Cardiac septum (tissue), 1 donor: ENCODE results near the gene ATP6V1F. TPM values are rescaled to one million over a fixed set of nuclear protein-coding genes. Genes with fewer than 3 reads are reported as not detected.

Experiments used
- DNase-seq: peaks from one replicate; pipeline ENCODE4 v3.0.0-alpha.2; 2020; ENCODE audit warnings: low spot score
- intact Hi-C: fragments of 100-400 bp; cut with DNase I; formaldehyde crosslinking; loops from one replicate; pipeline ENCODE4 v1.14.0; 2022
- total RNA-seq: library from RNA; stranded (reverse); fragmentation: NEBNext Ultra II Directional; extraction: Animal tissue kit (Norgen Biotek cat#: 25700); gene quantifications from one replicate; pipeline ENCODE4 v1.2.1, GENCODE V29; 2021
- donor health status: DM: no; HTN: no; CAD: no.

Gene ATP6V1F
- total RNA-seq, 1 donor from 2014 or later: 80.0 TPM

GRCh38 chr7:128865996-128866877, 3.6 kb downstream of the ATP6V1F start:
- DNase-seq: no peak
- intact Hi-C loops: loop anchor here (5.0 kb wide), 1 partner anchor 129 kb away; the partner anchor contains the start of gene CALU

GRCh38 chr7:128867241-128867640, 4.6 kb downstream of the ATP6V1F start:
- intact Hi-C loops: loop anchor here (5.0 kb wide), 1 partner anchor 130 kb away; the partner anchor contains the start of gene CALU
- no peak for DNase-seq

DNA sequence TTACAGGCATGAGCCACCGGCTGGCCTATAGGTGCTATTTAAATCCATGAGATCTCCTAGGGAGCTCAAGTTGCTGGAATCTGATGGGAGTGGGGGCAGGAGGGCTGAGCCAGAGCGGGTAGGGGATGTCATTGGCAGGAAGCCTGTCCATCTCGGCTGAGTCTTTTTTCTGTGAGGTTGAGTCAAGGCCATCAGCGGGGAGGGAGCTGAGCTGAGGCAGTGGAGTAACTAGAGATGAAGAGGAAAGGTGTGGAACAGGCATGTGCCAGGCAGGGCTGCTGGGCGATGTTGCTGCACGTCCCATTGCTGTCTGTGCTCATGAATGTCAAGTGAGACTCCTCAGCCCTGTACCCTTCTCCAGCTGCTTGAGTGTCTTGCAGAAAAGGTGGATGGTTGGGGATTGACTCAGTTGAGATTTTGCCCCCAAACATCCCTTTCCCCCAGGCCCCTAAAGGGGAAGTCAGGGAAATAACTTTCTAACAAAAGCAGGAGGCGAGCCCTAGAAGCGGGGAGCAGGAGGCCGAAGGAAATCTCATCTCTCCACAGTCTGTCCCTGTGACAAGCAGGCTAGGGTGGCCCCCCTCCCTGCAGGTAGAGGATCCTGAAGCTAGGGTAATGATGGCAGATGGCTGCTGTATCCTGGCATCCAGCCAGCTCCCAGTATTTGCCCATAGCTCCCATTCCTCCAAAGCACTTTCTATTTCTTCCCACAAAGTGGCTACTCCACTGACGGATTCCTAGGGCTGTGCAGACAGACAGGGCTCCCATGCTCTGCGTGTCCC, 5.4 kb downstream of the ATP6V1F start:
- intact Hi-C loops: loop anchor here (5.0 kb wide), 1 partner anchor 131 kb away; the partner anchor contains the start of gene CALU

GRCh38 chr7:128868624-128869137, 6.0 kb downstream of the ATP6V1F start:
- intact Hi-C loops: loop anchor here (5.0 kb wide), 1 partner anchor 131 kb away; the partner anchor contains the start of gene CALU

More for the DNA sequence above, 5.4 kb downstream of the ATP6V1F start:
- no peak for DNase-seq

GRCh38 chr7:128869138-128869943, 6.7 kb downstream of the ATP6V1F start:
- intact Hi-C loops: loop anchor here (5.0 kb wide), 1 partner anchor 132 kb away; the partner anchor contains the start of gene CALU
- DNase-seq: no peak

More at GRCh38 chr7:128868624-128869137, 6.0 kb downstream of the ATP6V1F start:
- no peak for DNase-seq

- intact Hi-C loops: loop anchor here (5.0 kb wide), 1 partner anchor 133 kb away; the partner anchor contains the start of gene CALU
- no peak for DNase-seq
Measured at GRCh38 chr7:128869944-128870285, 7.3 kb downstream of the ATP6V1F start.

DNA sequence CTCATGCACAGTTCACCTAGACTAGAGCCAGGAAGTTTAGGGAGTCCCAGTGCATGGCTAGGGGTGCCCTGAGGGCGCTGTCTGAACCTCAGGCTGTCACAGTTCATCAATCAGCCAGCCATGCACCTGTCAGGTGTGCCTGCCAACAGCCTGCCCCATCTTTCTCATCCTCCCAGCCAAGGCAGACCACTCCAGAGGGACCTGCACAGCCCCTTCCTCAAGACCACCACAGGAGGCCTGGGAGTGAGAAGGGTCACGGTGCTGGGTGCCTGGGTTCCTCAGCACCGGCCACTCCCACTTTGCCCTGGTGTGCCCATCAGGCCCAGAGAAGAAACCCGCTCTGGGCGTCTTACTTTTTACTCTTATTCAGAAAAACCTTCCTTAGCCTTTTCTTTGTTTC, 8.4 kb downstream of the ATP6V1F start:
- no peak for DNase-seq
- intact Hi-C loops: no loop called here

GRCh38 chr7:128872394-128872824, 9.8 kb downstream of the ATP6V1F start:
- intact Hi-C loops: no loop called here
- DNase-seq: no peak

- no peak for DNase-seq
- intact Hi-C loops: no loop called here
Measured at GRCh38 chr7:128873234-128873633, 10.6 kb downstream of the ATP6V1F start.

DNA sequence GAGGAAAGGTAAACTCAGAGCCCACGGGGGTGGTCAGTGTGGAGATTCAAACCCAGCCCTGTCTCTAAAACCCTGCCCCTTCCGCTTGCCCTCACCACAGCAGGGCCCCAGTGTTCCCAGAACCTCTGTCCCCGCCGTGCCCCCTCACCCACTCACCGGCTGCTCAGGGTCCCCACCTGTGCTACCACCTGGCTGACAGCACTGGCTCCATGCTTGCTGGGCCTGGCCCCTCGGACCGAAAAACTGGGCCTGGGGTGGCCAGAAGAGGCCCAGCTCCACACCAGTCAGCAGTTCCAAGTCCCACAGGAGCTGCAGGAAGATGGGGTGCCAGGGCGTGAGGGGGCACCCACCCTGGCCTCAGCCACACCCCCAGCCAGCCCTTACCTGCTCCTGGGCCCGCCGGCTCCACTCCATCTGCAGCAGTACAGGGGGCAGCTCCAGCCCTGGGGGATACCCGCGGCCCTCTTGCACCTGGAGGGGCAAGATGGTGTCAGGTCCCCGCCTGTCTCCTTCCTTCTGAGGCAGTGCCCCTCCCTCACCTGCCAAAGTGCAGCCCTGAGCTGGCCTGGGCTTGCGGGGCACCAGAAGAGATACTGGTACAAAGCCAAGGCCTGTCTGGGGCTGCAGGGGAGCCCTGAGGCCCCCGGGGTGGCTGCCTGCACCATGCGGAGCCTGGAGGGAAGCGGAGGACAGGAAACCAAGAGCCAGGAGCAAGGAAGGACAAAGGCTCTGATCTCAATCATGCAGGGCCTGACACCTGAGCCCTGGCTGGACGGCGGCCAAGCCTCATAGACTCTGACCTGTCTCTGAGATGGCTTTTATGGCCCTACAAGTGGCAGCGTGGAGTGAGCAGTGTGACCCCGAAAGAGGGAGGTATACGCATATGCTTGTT, 11.7 kb downstream of the ATP6V1F start:
- no peak for DNase-seq
- intact Hi-C loops: no loop called here

DNA sequence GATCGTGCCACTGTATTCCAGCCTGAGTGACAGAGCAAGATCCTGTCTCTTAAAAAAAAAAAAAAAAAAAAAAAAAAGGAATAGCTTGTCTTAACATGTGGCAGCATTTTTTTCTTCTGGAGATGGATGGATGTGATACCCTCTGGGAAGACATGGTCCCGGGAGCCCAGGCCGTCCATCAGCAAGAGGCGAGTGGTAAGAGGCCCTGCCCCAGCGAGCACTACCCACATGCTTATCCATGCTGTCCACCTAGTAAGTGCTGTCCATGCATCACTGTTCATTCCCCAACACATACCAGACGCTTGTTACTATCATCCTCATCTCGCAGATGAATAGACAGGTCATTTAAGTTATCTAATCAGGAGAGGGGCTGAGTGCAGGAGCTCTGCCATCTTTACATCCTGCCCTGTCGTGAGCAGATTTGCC, 12.9 kb downstream of the ATP6V1F start:
- intact Hi-C loops: no loop called here
- no peak for DNase-seq

DNA sequence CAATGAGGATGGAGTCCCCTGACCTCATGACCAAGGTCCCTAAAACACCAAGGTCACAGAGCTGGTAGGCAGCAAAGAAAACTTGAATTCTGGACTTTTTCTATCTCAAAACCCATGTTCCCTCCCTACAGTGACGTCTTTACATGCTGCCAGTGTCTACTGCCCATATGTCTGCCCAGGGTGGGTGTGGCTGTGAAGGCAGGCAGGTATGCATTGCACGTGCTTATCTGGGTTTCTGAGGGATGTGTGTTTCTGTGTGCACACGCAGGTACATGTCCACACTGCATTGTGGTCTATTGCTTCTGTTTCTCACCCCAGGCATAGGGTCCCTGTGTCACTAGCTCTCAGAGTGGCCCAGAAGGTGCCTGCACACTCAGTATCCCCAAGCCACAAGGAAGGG, 13.5 kb downstream of the ATP6V1F start:
- no peak for DNase-seq
- intact Hi-C loops: loop anchor here (2.0 kb wide), 1 partner anchor 267 kb away; no protein-coding TSS in a partner anchor

DNA sequence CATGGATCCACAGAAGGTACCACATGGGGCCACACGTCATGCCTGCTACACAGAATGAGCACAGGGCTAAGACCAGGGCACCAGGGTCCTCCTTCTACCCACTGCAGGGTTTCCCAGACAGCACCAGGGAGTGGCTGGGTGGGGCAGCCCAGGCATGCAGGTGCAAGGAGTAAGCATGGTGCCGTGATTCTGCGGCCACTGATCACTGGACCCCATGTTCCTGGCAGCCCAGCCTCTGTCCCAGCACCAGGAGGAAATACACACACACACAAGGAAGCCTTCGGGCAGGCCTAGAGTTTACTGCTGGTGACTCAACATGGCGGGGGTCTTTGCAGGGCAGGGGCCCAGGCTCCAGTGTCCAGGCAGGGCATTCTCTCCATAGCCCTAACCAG, 13.9 kb downstream of the ATP6V1F start:
- intact Hi-C loops: loop anchor here (2.0 kb wide), 1 partner anchor 268 kb away; no protein-coding TSS in a partner anchor
- no peak for DNase-seq

- no peak for DNase-seq
- intact Hi-C loops: loop anchor here (2.0 kb wide), 1 partner anchor 268 kb away; no protein-coding TSS in a partner anchor
Measured at GRCh38 chr7:128876978-128877755, 14.5 kb downstream of the ATP6V1F start.

GRCh38 chr7:128877756-128878120, 15.1 kb downstream of the ATP6V1F start:
- no peak for DNase-seq
- intact Hi-C loops: loop anchor here (2.0 kb wide), 1 partner anchor 269 kb away; no protein-coding TSS in a partner anchor

GRCh38 chr7:128878226-128879105, 15.8 kb downstream of the ATP6V1F start:
- intact Hi-C loops: no loop called here
- no peak for DNase-seq
